Suprapubic skin (tissue), 4 donors: ENCODE measurements around the gene SNRPA1. TPM values are rescaled to one million over a fixed set of nuclear protein-coding genes. Genes with fewer than 3 reads are reported as not detected.
"Not testable (repeated sequence)": the region's sequence is repeated elsewhere in the genome, so short reads cannot be mapped to it uniquely, and the experiment has no call there.

ENCODE experiments used
- DNase-seq, 2 donors: peaks; one replicate each; pipeline ENCODE4 v3.0.0-alpha.2; 2019; ENCODE audit warnings: low spot score in 2 of 2
- H3K27ac ChIP-seq: fragments of 200-600 bp; sonication (generic); one replicate; pipeline ENCODE4 v1.5.1; 2019
- H3K27me3 ChIP-seq: fragments of 200-600 bp; sonication (generic); one replicate; pipeline ENCODE4 v1.5.1; 2019
- H3K36me3 ChIP-seq: fragments of 200-600 bp; sonication (generic); one replicate; pipeline ENCODE4 v1.5.1; 2019
- H3K4me1 ChIP-seq: fragments of 200-600 bp; sonication (generic); one replicate; pipeline ENCODE4 v1.5.1; 2019
- H3K4me3 ChIP-seq: fragments of 200-600 bp; sonication (generic); one replicate; pipeline ENCODE4 v1.5.1; 2019; ENCODE audit warnings: mild to moderate bottlenecking
- H3K9me3 ChIP-seq: fragments of 200-600 bp; sonication (generic); one replicate; pipeline ENCODE4 v1.5.1; 2019
- EP300 ChIP-seq: sonication (generic); formaldehyde crosslinking; IDR thresholded peaks from one replicate; pipeline ENCODE4 v1.6.1; 2017; ENCODE audit warnings: antibody characterized with exemption
- POLR2A ChIP-seq, 2 donors: fragments of 450-650 bp; IDR thresholded peaks; one replicate each; pipeline ENCODE4 v1.6.1; 2017; ENCODE audit warnings: antibody characterized with exemption in 2 of 2, mild to moderate bottlenecking in 2 of 2, moderate library complexity in 2 of 2
- POLR2AphosphoS5 ChIP-seq, 3 donors: sonication (generic); formaldehyde crosslinking; IDR thresholded peaks; one replicate each; pipeline ENCODE4 v1.6.1; 2017; ENCODE audit warnings: antibody characterized with exemption in 3 of 3
- WGBS: methylation state at CpG from one replicate; pipeline ENCODE4 v1.1.5; 2018; 5-methylcytosine and 5-hydroxymethylcytosine counted together
- total RNA-seq, 4 donors: library from RNA; depleted of rRNA; stranded (reverse); fragments of >200 nt; gene quantifications; one replicate each; pipeline ENCODE4 v1.1.0, GENCODE V29; 2016
- TF ChIP-seq, protein P1 (sequence below), 2 donors: fragments of 200-600 bp in 1 of 2; fragments of 450-650 bp in 1 of 2; sonication (generic) in 1 of 2; IDR thresholded peaks; one replicate each; pipeline ENCODE4 v1.5.1; 2016 to 2019; ENCODE audit warnings: antibody characterized with exemption in 2 of 2, mild to moderate bottlenecking in 1 of 2, moderate library complexity in 1 of 2

The SNRPA1 gene
- total RNA-seq, 4 donors from 2014 or later = 43.1 to 122 (median 48.2) TPM

- no peaks in the 10 kb centered on the region for H3K9me3 ChIP-seq
- no peaks in the 10 kb centered on the region for H3K36me3 ChIP-seq
- no peak overlapping the region for H3K4me3 ChIP-seq
- no peak for DNase-seq
- H3K27me3 ChIP-seq = no peaks in the 10 kb centered on the region
- peaks cover 5% of the 10 kb centered on the region for H3K4me1 ChIP-seq
- H3K27ac ChIP-seq = no peak overlapping the region
- 48% methylated on average over 3 of the region's 4 CpGs for WGBS
- TF ChIP-seq EP300 (no peak), POLR2AphosphoS5 (IDR thresholded peaks at IDR 0.05) (no peak), POLR2A (IDR thresholded peaks at IDR 0.05) (no peak)
- TF ChIP-seq, protein P1, sequence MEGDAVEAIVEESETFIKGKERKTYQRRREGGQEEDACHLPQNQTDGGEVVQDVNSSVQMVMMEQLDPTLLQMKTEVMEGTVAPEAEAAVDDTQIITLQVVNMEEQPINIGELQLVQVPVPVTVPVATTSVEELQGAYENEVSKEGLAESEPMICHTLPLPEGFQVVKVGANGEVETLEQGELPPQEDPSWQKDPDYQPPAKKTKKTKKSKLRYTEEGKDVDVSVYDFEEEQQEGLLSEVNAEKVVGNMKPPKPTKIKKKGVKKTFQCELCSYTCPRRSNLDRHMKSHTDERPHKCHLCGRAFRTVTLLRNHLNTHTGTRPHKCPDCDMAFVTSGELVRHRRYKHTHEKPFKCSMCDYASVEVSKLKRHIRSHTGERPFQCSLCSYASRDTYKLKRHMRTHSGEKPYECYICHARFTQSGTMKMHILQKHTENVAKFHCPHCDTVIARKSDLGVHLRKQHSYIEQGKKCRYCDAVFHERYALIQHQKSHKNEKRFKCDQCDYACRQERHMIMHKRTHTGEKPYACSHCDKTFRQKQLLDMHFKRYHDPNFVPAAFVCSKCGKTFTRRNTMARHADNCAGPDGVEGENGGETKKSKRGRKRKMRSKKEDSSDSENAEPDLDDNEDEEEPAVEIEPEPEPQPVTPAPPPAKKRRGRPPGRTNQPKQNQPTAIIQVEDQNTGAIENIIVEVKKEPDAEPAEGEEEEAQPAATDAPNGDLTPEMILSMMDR (IDR thresholded peaks at IDR 0.05) = no peak
Measured at GRCh38 chr15:101303408-101303807, 8.4 kb upstream of the SNRPA1 start.

DNA sequence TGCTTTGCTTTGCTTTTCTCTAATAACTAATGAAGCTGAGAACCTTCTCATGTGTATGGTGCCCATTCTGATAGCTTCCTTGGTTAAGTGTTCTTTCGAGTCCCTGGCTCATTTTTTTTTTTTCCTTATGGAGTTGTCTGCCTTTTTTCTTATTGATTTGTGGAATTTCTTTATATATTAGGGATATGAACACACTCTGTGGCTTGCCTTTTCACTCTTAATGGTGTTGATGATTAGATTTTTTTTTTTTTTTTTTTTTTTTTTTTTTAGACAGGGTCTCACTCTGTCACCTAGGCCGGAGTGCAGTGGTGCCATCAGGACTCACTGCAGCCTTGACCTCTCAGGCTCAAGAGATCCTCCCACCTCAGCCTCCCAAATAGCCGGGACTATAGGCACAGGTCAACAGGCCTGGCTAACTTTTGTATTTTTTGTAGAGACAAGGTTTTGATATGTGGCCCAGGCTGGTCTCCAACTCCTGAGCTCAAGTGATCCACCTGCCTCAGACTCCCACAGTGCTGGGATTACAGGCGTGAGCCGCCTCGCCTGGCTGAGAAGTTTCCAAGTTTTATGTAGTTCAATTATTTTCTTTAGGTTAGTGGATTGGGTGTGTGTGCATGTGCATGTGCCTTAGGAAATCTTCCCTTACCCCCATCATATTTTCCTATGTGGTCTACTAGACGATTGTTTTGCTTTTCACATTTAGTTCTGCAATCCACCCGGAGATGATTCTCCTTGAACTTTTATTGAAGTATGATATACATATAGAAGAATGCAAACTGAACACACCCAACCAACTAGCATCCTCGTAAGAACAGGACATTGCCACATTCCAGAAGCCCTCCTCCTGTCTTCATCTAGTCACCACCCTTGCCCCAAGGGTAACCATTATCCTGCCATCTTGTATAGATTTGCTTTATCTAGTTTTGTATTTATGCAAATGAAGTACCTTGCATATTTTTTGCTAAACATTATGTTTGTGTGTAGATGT is 1.7 kb upstream of the SNRPA1 start:
- no peak for TF ChIP-seq EP300
- TF ChIP-seq, protein P1 (IDR thresholded peaks at IDR 0.05) = no peak
- H3K27ac ChIP-seq = no peak overlapping the region
- H3K27me3 ChIP-seq = no peaks in the 10 kb centered on the region
- H3K36me3 ChIP-seq = no peaks in the 10 kb centered on the region
- H3K4me3 ChIP-seq = peak overlapping the region; percentile 77
- no peak for DNase-seq
- no peaks in the 10 kb centered on the region for H3K9me3 ChIP-seq
- 69% methylated on average over 8 of the region's 9 CpGs for WGBS
- peaks cover 45% of the 10 kb centered on the region for H3K4me1 ChIP-seq

DNA sequence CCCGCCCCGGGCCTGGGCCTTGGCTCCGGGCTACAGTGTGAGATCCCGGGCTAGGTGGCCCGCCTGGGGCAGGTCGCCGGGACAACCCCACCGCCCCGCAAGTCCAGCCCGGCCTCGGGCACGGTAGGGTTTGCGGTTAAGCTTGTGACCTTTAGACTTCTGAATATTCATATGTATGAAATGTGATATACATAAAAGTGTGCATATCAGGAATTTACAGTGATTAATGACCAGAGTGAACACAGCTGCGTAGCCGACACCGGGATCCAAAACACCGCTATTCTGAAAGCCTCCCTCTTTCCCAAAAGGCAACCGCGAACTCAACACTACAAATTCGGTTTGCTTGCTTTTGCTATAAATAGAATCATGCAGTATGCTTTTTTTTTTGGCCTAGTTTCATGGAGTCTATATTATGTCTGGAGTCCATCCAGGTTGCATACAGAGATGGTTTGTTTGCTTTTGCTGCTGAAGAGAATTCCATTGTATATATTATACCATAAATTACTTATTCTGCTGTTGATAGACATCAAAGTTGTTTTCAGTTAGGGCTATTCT is 636 bp upstream of the SNRPA1 start:
- 2% methylated on average over 17 of the region's 20 CpGs for WGBS
- TF ChIP-seq EP300 = no peak
- no peak for TF ChIP-seq POLR2A (IDR thresholded peaks at IDR 0.05)
- TF ChIP-seq, protein P1 (IDR thresholded peaks at IDR 0.05) = no peak
- no peak for TF ChIP-seq POLR2AphosphoS5 (IDR thresholded peaks at IDR 0.05)
- Histone ChIP-seq H3K36me3 (peaks cover 2% of the 10 kb centered on the region), H3K27me3 (no peaks in the 10 kb centered on the region), H3K4me1 (peaks cover 47% of the 10 kb centered on the region), H3K4me3 (peak overlapping the region; percentile 77), H3K9me3 (no peaks in the 10 kb centered on the region), H3K27ac (peak overlapping the region; percentile 98)
- no peak for DNase-seq

GRCh38 chr15:101293122-101293521 is 1.9 kb downstream of the SNRPA1 start:
- no peak for DNase-seq
- Histone ChIP-seq H3K36me3 (peaks cover 13% of the 10 kb centered on the region), H3K27ac (no peak overlapping the region), H3K4me1 (peaks cover 43% of the 10 kb centered on the region), H3K4me3 (peak overlapping the region; percentile 77), H3K9me3 (no peaks in the 10 kb centered on the region), H3K27me3 (no peaks in the 10 kb centered on the region)
- TF ChIP-seq POLR2AphosphoS5 (IDR thresholded peaks at IDR 0.05) = no peak
- TF ChIP-seq EP300 = no peak
- no peak for TF ChIP-seq POLR2A (IDR thresholded peaks at IDR 0.05)
- TF ChIP-seq, protein P1 (IDR thresholded peaks at IDR 0.05) = no peak
- 69% methylated on average over 10 of the region's 10 CpGs for WGBS

- DNase-seq = no peak
- Histone ChIP-seq H3K9me3 (no peaks in the 10 kb centered on the region), H3K4me1 (peaks cover 26% of the 10 kb centered on the region), H3K27me3 (no peaks in the 10 kb centered on the region), H3K27ac (no peak overlapping the region), H3K36me3 (peaks cover 52% of the 10 kb centered on the region), H3K4me3 (no peak overlapping the region)
- 68% methylated on average over 8 of the region's 8 CpGs for WGBS
- no peak for TF ChIP-seq POLR2A (IDR thresholded peaks at IDR 0.05)
- TF ChIP-seq, protein P1 (IDR thresholded peaks at IDR 0.05) = peak; percentile 36 to 61
Measured at GRCh38 chr15:101288905-101289513, 6.0 kb downstream of the SNRPA1 start.

GRCh38 chr15:101287342-101287741 is 7.7 kb downstream of the SNRPA1 start:
- not testable (repeated sequence) for H3K27ac ChIP-seq, H3K9me3 ChIP-seq, H3K4me3 ChIP-seq, DNase-seq, H3K27me3 ChIP-seq, H3K4me1 ChIP-seq
- WGBS = over 99% methylated on average over 6 of the region's 6 CpGs
- peaks cover 68% of the 10 kb centered on the region for H3K36me3 ChIP-seq
